Parathyroid adenoma (tissue), 2 donors: ENCODE results near the gene SLC5A10.

Experiments
- H2AFZ ChIP-seq: fragments of 300-600 bp; sonication (generic); one replicate; pipeline ENCODE4 v1.7.0; 2017; ENCODE audit warnings: antibody characterized with exemption, mild to moderate bottlenecking
- H3K27ac ChIP-seq: fragments of 300-600 bp; sonication (generic); one replicate; pipeline ENCODE4 v1.7.0; 2017
- H3K27me3 ChIP-seq: fragments of 300-600 bp; sonication (generic); one replicate; pipeline ENCODE4 v1.7.0; 2017; ENCODE audit warnings: low read length; ENCODE audit not compliant: control insufficient read depth, insufficient read depth
- H3K36me3 ChIP-seq: fragments of 300-600 bp; sonication (generic); one replicate; pipeline ENCODE4 v1.7.0; 2017; ENCODE audit warnings: low read length; ENCODE audit not compliant: control insufficient read depth, insufficient read depth
- H3K4me1 ChIP-seq: fragments of 300-600 bp; sonication (generic); one replicate; pipeline ENCODE4 v1.7.0; 2017; ENCODE audit warnings: control low read depth
- H3K4me2 ChIP-seq: fragments of 300-600 bp; sonication (generic); one replicate; pipeline ENCODE4 v1.7.0; 2017; ENCODE audit warnings: low read length
- H3K4me3 ChIP-seq: fragments of 300-600 bp; sonication (generic); one replicate; pipeline ENCODE4 v1.7.0; 2017; ENCODE audit warnings: low read depth, low read length
- H3K79me2 ChIP-seq: fragments of 300-600 bp; sonication (generic); one replicate; pipeline ENCODE4 v1.7.0; 2017; ENCODE audit warnings: control low read depth
- H3K9ac ChIP-seq: fragments of 300-600 bp; sonication (generic); one replicate; pipeline ENCODE4 v1.7.0; 2017; ENCODE audit warnings: mild to moderate bottlenecking
- H3K9me3 ChIP-seq: fragments of 300-600 bp; sonication (generic); one replicate; pipeline ENCODE4 v1.7.0; 2017; ENCODE audit warnings: low read length; ENCODE audit not compliant: control insufficient read depth
- CTCF ChIP-seq: fragments of 300-600 bp; sonication (generic); IDR thresholded peaks from one replicate; pipeline ENCODE4 v1.7.0; 2017; ENCODE audit warnings: antibody characterized with exemption, mild to moderate bottlenecking
- donor health status: primary hyperparathyroidism.

SLC5A10 gene

GRCh38 chr17:18932360-18933055 is 19.5 kb upstream of the SLC5A10 start:
- Histone ChIP-seq H3K36me3 (no peaks in the 10 kb centered on the region), H3K9ac (no peak overlapping the region)

GRCh38 chr17:18933102-18934058 is 18.6 kb upstream of the SLC5A10 start:
- H3K9me3 ChIP-seq: no peaks in the 10 kb centered on the region
- H3K27me3 ChIP-seq: no peaks in the 10 kb centered on the region
- no peak overlapping the region for H3K27ac ChIP-seq
- H2AFZ ChIP-seq: no peak overlapping the region
- TF ChIP-seq CTCF: no peak
- H3K36me3 ChIP-seq: no peaks in the 10 kb centered on the region
- H3K4me3 ChIP-seq: no peak overlapping the region
- H3K9ac ChIP-seq: no peak overlapping the region
- H3K79me2 ChIP-seq: no peaks in the 10 kb centered on the region
- no peaks in the 10 kb centered on the region for H3K4me1 ChIP-seq
- no peak overlapping the region for H3K4me2 ChIP-seq

More at GRCh38 chr17:18932360-18933055, 19.5 kb upstream of the SLC5A10 start:
- no peaks in the 10 kb centered on the region for H3K4me1 ChIP-seq
- no peak overlapping the region for H3K4me3 ChIP-seq
- no peak overlapping the region for H3K4me2 ChIP-seq
- H2AFZ ChIP-seq: no peak overlapping the region
- H3K9me3 ChIP-seq: no peaks in the 10 kb centered on the region
- H3K27me3 ChIP-seq: no peaks in the 10 kb centered on the region
- H3K79me2 ChIP-seq: no peaks in the 10 kb centered on the region
- TF ChIP-seq CTCF: no peak
- H3K27ac ChIP-seq: no peak overlapping the region

- Histone ChIP-seq H2AFZ (no peak overlapping the region), H3K36me3 (no peaks in the 10 kb centered on the region), H3K4me1 (no peaks in the 10 kb centered on the region), H3K9ac (no peak overlapping the region), H3K27me3 (no peaks in the 10 kb centered on the region), H3K4me2 (no peak overlapping the region), H3K79me2 (no peaks in the 10 kb centered on the region), H3K9me3 (no peaks in the 10 kb centered on the region), H3K27ac (no peak overlapping the region), H3K4me3 (no peak overlapping the region)
- no peak for TF ChIP-seq CTCF
Measured at GRCh38 chr17:18937981-18938691, 13.8 kb upstream of the SLC5A10 start.

- no peaks in the 10 kb centered on the region for H3K27me3 ChIP-seq
- H3K27ac ChIP-seq: no peak overlapping the region
- H3K4me3 ChIP-seq: no peak overlapping the region
- H3K36me3 ChIP-seq: no peaks in the 10 kb centered on the region
- no peaks in the 10 kb centered on the region for H3K79me2 ChIP-seq
- no peaks in the 10 kb centered on the region for H3K9me3 ChIP-seq
- no peak for TF ChIP-seq CTCF
- H3K9ac ChIP-seq: no peak overlapping the region
- H3K4me1 ChIP-seq: no peaks in the 10 kb centered on the region
- no peak overlapping the region for H2AFZ ChIP-seq
- H3K4me2 ChIP-seq: no peak overlapping the region
Measured at GRCh38 chr17:18938692-18939023, 13.3 kb upstream of the SLC5A10 start.
